Left ventricle myocardium inferior (tissue), 1 donor: Measurements from ENCODE around the gene BSPRY. TPM values are rescaled to one million over a fixed set of nuclear protein-coding genes. Genes with fewer than 3 reads are reported as not detected.
"Not testable (repeated sequence)": the region's sequence is repeated elsewhere in the genome, so short reads cannot be mapped to it uniquely, and the experiment has no call there.

Experiments
- DNase-seq: peaks from one replicate; pipeline ENCODE4 v3.0.0-alpha.2; 2020
- H3K27ac ChIP-seq: fragments of 200-600 bp; replicated peaks from 2 replicates; pipeline ENCODE4 v1.8.0; 2021
- H3K27me3 ChIP-seq: fragments of 200-600 bp; 2 replicates; pipeline ENCODE4 v1.8.0; 2021; ENCODE audit warnings: low read depth
- H3K36me3 ChIP-seq: fragments of 200-600 bp; 2 replicates; pipeline ENCODE4 v1.8.0; 2021
- H3K4me1 ChIP-seq: fragments of 200-600 bp; 2 replicates; pipeline ENCODE4 v1.8.0; 2021
- H3K4me3 ChIP-seq: fragments of 200-600 bp; 2 replicates; pipeline ENCODE4 v1.8.0; 2021; ENCODE audit warnings: mild to moderate bottlenecking, moderate library complexity
- H3K9me3 ChIP-seq: fragments of 200-600 bp; replicated peaks from 2 replicates; pipeline ENCODE4 v1.8.0; 2021
- CTCF ChIP-seq: fragments of 200-600 bp; IDR thresholded peaks from 2 replicates; pipeline ENCODE4 v1.8.0; 2021; ENCODE audit warnings: antibody characterized with exemption, mild to moderate bottlenecking, borderline replicate concordance
- intact Hi-C: fragments of 100-400 bp; cut with micrococcal nuclease; formaldehyde crosslinking; loops from one replicate; pipeline ENCODE4 v1.11.0; 2022
- total RNA-seq: library from RNA; stranded (reverse); fragmentation: NEBNext Ultra II Directional; extraction: Animal tissue kit (Norgen Biotek cat#: 25700); gene quantifications from one replicate; pipeline ENCODE4 v1.2.1, GENCODE V29; 2021
- donor health status: DM: no; HTN: yes; CAD: no; lungs with severe emphysema.

BSPRY gene
- total RNA-seq, 1 donor from 2014 or later: 0.25 TPM

- no peak for DNase-seq
- no peak overlapping the region for H3K4me3 ChIP-seq
- no peaks in the 10 kb centered on the region for H3K9me3 ChIP-seq
- H3K36me3 ChIP-seq: no peaks in the 10 kb centered on the region
- H3K4me1 ChIP-seq: peaks cover 10% of the 10 kb centered on the region
- no peak overlapping the region for H3K27ac ChIP-seq
- no peaks in the 10 kb centered on the region for H3K27me3 ChIP-seq
- intact Hi-C loops: no loop called here
- no peak for TF ChIP-seq CTCF
These were observed 14.0 kb downstream of the BSPRY start for GRCh38 chr9:113363336-113363735.

GRCh38 chr9:113364951-113365350 lies 15.6 kb downstream of the BSPRY start:
- Histone ChIP-seq H3K9me3 (no peaks in the 10 kb centered on the region), H3K4me3 (no peak overlapping the region)

DNA sequence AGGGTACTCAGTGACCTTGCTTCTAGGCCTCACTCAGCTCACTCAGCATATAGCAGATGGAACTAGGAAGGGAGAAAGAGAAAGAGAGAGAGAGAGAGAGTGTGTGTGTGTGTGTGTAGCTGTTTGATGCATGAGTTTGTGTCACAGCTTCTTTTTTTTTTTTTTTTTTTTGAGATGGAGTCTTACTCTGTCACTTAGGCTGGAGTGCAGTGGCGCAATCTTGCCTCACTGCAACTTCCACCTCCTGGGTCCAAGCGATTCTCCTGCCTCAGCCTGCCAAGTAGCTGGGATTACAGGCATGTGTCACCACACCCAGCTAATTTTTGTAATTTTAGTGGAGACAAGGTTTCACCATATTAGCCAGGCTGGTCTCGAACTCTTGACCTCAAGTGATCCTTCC lies 16.3 kb downstream of the BSPRY start:
- H3K27ac ChIP-seq, DNase-seq, intact Hi-C loops, H3K4me3 ChIP-seq, H3K27me3 ChIP-seq, H3K9me3 ChIP-seq, H3K36me3 ChIP-seq: not testable (repeated sequence)
- H3K4me1 ChIP-seq: peaks cover 19% of the 10 kb centered on the region

More at GRCh38 chr9:113364951-113365350, 15.6 kb downstream of the BSPRY start:
- no peaks in the 10 kb centered on the region for H3K27me3 ChIP-seq
- intact Hi-C loops: no loop called here
- H3K4me1 ChIP-seq: peaks cover 17% of the 10 kb centered on the region
- DNase-seq: no peak
- no peak for TF ChIP-seq CTCF
- no peaks in the 10 kb centered on the region for H3K36me3 ChIP-seq
- H3K27ac ChIP-seq: no peak overlapping the region

DNA sequence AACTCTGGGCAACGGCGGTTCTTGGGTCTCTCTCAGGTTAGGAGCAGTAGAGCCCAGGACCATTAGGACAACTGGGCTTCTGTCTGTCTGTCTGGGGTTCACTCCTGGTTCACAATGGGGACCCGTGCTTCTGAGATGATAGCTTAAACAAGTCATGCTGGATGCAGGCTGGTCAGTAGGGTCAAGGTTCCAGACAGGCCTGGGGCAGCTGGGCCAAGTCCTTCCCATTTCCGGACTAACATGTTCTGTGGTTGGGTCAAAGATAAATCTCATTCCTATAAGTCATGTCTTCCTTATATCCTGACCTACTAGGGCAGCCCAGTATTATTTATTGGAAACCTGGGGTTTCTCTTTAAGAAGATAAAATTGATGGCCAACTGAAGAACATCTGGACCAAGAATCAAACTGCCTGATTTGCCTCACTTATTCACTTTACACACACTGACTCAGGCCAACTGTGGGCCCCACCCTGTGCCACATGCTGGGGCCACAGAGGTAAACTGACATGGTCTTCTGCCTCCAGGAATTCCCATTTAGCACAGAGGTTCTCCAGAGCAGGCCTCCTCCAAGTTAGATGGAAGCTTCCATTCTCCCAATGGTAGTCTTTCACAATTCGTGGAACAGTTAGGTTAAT lies 19.1 kb downstream of the BSPRY start:
- peaks cover 4% of the 10 kb centered on the region for H3K36me3 ChIP-seq
- TF ChIP-seq CTCF: no peak
- peaks cover 19% of the 10 kb centered on the region for H3K4me1 ChIP-seq
- no peaks in the 10 kb centered on the region for H3K9me3 ChIP-seq
- no peak for DNase-seq
- no peak overlapping the region for H3K4me3 ChIP-seq
- H3K27me3 ChIP-seq: no peaks in the 10 kb centered on the region
- H3K27ac ChIP-seq: no peak overlapping the region
- intact Hi-C loops: no loop called here

GRCh38 chr9:113368982-113369854 lies 19.9 kb downstream of the BSPRY start:
- H3K4me1 ChIP-seq: peaks cover 19% of the 10 kb centered on the region
- intact Hi-C loops: no loop called here
- no peak for TF ChIP-seq CTCF
- no peaks in the 10 kb centered on the region for H3K27me3 ChIP-seq
- H3K4me3 ChIP-seq: no peak overlapping the region
- H3K36me3 ChIP-seq: peaks cover 12% of the 10 kb centered on the region
- no peak for DNase-seq
- H3K9me3 ChIP-seq: no peaks in the 10 kb centered on the region
- H3K27ac ChIP-seq: no peak overlapping the region

GRCh38 chr9:113369855-113370140 lies 20.5 kb downstream of the BSPRY start:
- Histone ChIP-seq H3K36me3 (peaks cover 16% of the 10 kb centered on the region), H3K4me3 (no peak overlapping the region), H3K27ac (no peak overlapping the region), H3K9me3 (no peaks in the 10 kb centered on the region), H3K27me3 (no peaks in the 10 kb centered on the region), H3K4me1 (peaks cover 15% of the 10 kb centered on the region)
- DNase-seq: no peak
- intact Hi-C loops: no loop called here
- no peak for TF ChIP-seq CTCF
